Retina (tissue), 1 donor: ENCODE measurements around the gene AACS.

Experiments
- DNase-seq: peaks from one replicate; pipeline ENCODE4 v3.0.0-alpha.2; 2016

Gene AACS

DNA sequence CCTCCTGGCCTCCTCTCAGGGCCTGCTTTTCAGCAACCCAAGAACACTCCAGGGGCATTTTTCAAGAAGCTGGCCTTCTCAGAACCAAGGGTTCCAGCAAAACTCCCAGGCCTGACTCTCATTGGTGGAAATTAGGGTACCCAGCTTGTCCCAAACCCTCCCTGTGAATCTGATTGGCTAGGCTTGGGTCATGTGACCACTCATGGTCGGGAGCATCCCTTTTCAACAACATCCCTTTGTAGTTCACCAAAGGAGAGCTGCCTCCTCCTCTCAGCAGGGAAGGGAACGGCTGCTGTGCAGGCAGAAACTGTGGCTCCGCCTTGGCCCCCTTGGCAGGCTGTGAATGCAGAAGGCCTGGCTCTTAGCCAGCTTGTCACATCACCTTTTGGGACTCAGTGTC lies 94.5 kb downstream of the AACS start:
- DNase-seq = no peak

GRCh38 chr12:125160281-125160955 lies 95.2 kb downstream of the AACS start:
- no peak for DNase-seq

DNA sequence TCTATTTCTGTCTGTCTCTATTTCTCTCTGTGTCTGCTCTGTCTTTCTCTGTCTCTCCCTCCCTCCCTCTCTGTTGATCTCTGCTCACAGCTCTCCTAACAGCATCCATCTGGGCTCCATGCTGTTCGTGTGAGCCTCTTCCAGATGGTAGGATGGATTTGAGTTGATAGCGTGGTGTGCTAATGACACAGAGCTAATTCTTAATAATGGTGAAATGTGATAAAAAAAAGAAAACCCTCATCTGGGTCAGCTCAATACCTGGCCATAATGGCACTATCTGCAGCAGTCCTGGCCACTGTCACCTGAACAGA lies 96.4 kb downstream of the AACS start:
- DNase-seq = no peak

GRCh38 chr12:125162489-125163028 lies 97.3 kb downstream of the AACS start:
- no peak for DNase-seq

DNA sequence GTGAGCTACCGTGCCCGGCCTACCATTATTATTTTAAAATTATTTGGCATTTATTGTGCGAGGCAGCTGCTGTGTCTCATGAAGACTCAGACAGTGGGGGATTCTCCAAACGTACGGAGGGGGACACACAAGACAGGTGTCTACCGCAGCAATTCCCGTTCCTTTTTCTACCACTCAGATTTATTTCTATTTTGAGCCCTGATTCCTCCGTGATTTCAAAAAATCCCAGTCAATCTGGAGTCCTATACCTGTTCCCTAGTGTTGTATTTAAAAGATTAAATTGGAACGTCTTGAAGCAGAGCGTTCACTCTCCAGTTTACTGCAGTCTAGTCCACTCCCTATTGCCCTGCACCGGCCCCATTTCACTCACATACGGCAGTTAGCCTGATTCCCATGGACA lies 97.9 kb downstream of the AACS start:
- no peak for DNase-seq

GRCh38 chr12:125164541-125164940 lies 99.3 kb downstream of the AACS start:
- DNase-seq = no peak

DNA sequence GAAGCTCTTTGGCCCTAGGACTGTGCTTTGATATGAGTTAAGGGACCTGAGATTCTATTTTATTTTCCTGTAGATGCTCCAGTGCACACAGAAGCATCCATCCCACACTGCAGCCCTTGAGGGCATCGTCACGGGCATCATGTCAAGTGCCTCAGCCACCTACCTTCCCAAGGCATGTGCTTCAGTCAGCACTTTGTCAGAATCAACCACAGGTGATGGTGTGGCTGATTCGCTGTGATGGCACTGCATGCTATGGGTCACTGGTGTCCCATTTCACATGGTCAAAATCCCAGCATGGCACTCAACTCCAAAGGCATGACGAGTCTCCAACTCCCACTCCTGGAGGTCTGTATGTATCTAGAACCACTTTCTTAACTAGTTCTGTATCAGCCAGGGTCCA lies 100.8 kb downstream of the AACS start:
- no peak for DNase-seq

DNA sequence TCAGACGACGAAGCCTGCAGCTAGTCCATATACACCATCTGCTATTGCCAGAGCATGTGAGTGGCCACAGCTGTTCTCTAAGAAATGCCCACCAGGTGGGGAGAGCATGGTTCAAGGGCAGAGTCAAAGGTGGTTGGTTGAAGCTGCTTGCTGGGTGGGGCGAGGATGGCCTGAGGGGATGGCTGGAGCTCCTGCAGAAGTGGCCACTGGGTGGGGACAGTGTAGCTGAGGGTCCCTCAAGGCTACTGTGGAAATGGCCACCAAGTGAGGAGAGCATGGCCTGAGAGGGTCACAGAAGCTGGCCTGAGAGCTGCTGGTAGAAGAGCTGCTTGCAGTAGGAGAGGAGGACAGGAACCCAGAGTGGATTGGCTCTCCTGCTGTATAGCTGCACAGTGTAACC lies 102.4 kb downstream of the AACS start:
- DNase-seq = no peak

DNA sequence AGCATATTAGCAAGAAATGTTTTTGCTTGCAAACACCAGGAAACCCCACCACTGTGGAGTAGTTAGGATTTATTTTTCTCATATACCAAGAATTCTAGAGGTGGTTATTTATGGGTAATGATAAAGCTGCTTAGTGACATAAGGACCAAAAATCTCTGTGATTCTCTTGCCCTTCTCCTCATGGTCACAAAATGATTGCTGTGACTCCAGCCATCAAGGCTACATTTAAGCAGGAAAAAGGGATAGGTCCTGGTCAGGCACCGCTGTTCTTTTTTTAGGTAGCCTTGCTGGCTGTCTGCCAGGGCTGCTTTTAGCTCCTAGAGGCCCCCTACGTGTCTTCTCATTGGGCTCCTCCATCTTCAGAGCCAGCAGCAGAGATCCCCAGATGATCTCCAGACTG lies 104.2 kb downstream of the AACS start:
- no peak for DNase-seq

DNA sequence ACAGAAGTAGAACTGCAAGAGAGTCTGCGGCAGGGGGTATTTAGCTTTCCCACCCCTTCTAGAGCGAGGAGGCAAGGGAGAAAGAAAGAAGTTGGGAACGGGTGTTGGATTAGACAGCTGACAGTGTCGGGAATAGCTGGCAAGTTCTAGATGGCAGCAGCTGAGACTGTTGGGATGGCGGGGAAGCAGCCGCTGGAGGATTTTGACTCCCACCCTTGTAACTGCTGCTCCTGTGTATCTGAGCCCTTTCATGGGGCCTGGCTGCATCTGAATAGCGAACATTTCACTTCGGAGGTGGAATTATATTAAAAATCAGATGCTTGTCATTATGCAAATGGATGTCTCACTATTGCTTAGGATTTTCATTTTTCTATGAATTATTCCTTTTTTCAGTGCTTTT lies 104.6 kb downstream of the AACS start:
- DNase-seq = no peak

DNA sequence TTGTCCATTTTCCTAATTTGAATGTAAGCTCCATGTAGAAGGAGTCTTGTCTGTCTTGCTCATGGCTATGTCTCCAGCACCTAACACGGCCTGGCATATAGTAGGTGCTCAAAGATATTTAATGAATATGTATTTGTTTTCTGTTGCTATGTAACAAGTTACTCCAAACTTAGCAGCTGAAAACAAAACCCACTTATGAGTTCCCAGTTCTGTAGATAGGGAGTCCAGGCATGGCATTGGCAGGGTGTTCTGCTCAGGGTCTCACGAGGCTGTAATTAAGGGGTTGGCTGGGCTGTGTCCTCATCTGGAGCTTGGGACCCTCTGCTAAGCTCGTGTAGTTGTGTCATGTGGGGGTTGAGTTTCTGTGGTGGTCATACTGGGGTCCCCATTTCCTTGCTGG lies 106.0 kb downstream of the AACS start:
- DNase-seq = no peak

GRCh38 chr12:125172231-125172850 lies 107.1 kb downstream of the AACS start:
- DNase-seq = no peak

DNA sequence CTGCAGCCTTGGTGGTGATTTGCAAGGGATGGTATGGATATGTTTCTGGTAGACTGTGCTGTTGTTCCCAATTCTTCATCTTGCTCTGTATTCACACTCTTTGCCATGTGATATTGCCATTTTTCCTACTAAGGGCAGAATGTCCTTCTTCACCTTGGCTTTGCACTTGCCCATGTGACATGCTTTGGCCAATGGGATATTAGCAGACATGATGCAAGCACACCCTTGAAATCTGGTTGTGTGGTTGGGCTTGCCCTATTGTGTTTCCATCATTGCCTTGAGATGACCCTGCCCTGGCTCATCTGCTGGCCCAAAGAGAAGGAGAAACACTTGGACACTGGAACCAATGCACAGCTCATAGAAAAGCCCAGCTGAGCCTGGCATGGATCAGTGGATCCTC lies 110.3 kb downstream of the AACS start:
- no peak for DNase-seq

DNA sequence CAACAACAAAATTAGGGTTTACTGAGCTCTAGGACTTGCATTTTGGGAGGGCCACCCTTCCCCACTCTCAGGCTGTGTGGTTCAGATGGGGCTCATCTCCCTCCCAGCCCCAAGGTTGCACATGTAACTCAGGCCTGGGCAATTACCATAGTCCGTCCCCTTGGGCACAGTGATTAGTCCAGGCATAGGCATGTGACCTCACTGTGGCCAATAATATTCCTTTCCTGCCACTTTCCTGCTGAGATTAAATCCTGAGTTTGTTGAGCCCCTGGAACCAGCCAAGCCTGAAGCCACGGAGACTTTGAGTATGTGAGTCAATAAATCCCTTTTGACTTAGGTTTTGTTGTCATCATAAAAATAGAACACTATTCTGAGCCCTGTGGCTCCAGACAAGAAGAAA lies 113.0 kb downstream of the AACS start:
- DNase-seq = no peak

GRCh38 chr12:125180144-125180543 lies 114.9 kb downstream of the AACS start:
- no peak for DNase-seq

DNA sequence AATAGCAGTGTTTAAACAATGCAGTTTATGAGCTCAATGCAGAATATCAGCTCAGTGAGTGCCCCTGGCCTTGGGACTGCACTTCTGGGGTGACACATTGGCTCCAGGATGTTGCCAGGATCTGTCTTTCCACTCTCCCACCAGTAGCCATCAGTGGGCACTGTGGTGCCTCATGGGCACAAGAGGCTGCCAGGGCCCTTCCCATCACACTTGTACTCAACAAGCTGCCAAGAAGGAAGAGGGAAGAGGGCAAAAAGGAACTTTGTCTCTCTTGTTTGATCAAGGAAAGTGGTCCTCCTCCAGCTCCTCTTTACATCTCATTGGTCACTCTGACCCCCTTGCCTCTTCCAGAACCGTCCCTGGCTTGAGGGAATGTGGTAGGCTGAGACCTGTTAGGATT lies 115.9 kb downstream of the AACS start:
- no peak for DNase-seq

- peak; percentile 94 for DNase-seq
Observed at GRCh38 chr12:125183187-125184067, 118.2 kb downstream of the AACS start.

DNA sequence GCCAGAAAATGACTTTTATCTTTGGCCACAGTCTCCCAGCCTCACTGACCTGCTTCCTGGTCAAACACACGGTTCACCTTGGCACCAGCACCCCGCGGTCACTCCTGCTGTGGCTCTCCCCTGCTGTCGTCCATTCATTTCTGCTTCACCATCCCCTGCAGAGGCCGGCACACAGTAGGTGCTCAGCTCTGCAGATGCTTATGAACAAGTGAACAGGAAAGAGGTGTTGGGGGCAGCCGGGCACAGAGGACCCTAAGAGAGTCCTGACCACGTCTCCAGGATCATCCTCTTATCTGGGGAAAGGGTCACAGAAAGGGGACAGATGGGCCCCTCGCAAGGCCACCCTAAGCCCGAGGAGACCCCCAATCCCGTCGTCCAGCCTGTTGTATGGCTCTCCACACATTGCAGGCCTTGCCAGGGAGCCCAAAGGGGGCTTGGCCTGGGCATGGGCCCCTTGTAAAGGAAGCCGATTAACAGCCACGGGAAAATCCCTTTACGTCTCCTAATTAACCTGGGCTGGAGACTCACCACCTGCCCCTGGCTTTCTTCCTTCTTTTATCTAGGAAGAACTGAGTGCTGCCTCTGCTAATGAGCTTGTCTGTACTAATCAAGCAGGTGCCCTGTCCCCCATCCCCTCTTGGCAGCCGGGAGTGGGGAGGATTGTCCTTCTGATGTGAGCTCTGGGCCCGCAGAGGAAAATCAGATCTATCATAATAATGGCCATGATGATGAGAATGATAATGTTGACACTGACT lies 119.2 kb downstream of the AACS start:
- peak; percentile 47 for DNase-seq

DNA sequence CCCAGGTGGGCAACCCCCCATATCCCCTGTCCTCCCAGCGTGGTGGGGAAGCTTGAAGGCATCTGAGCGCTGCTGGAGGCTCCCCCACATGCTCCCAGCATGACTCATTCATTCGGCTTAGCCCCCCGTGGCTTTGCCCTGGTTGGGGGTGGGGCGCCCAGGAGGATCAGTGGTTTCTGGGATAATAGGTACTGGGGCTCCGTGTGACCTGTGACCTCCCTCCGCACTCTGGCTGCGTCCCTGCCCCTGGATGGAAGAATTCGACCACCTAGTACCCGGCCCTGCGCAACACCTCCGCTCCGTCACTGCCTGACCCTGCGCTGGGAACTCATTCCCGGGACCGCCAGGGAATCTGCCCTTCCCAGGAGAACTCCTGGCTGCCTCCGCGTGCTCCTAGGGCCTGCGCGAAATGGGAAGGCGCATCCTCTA lies 120.1 kb downstream of the AACS start:
- peak; percentile 58 for DNase-seq

DNA sequence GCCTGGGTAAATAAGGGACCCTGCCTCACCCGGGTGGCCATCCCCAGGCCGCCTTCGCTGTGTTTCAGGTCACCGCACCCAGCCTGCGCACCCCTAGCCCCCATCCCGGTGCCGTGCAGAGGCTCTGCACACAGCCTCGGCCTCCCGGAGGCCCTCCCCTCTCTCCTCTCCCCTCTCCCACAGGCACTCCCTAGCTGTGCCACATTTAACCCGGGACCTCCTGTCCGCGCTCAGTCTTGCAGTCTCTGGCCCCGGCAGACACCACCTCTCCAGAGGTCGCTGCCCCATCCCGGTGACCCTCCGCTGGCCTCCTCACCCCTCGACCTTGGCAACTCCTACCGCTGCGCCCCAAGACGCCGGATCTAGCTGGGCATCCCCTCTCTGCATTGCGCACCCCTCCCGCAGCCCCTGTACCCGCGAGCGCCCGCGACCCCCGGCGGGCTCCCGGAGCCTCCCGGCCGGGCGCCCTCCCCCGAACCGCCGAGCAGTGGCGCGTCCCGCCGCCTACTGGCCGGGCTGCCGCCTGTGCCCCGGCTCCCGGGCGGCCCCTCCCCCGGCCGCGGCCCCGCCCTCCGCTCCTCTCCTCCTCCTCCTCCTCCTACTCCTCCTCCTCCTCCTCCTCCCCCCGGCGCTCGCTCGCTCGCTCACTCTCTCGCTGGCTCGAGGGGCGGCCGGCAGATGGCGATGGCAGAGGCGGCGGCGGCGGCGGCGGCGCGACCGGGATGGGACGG lies 120.7 kb downstream of the AACS start, which contains the start of gene TMEM132B:
TMEM132B (plus strand) TSS at position 647 of the 731 bp plus-strand sequence.
- DNase-seq = peak; percentile 73

DNA sequence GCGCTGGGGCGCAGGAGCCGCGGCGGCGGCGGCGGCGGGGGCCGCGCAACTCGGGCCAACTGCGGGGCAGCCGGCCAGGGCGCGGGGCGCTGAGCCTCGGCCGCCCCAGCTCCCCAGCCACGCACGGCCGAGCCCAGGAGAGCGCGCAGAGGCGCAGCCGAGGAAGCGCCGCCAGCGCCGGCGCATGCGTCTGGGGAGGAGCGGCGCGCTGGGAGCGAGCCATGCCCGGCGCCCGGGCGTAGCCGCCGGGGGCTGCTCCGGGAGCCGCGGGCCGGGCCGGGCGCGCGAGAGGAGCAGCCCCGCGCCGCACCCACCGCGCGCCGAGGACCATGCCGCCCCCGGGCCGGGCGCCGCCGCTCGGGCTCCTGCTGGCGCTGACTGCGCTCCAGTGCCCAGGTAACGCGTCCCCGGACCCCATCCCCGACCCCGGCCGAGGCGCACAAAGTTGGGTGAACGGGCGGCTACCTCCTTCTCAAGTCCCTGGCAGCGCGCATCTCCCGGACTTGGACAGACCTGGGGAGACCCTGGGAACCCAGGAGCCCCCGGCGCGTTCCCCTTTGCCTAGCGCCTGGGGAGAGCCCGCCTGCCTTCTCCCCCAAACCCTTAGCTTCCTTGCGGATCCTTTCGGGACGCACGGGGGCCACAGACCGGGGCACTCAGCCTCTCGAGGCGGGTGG lies 121.4 kb downstream of the AACS start:
- peak; percentile 45 for DNase-seq
